GM12878 (cell line): Measurements from ENCODE around the gene PKP4. TPM values are rescaled to one million over a fixed set of nuclear protein-coding genes. Genes with fewer than 3 reads are reported as not detected.

ENCODE experiments used
- ATAC-seq: fragments of 200-7000 bp; cut with Tn5 transposase; 3 replicates; pipeline ENCODE4 v1.9.1; 2020; ENCODE audit warnings: mild to moderate bottlenecking, moderate library complexity
- BruUV-seq: library from RNA; stranded (reverse); fragments of 400-500 nt; replicated peaks from 2 replicates; lab custom pipeline; 2021; lab: Mats Ljungman, UMichigan
- CTCF ChIA-PET: fragments of 300-600 bp; sonication (Branson Sonifier 250); formaldehyde crosslinking; extraction: SDS; loops from one replicate; lab custom pipeline; 2021; ENCODE audit warnings: inconsistent platforms; lab: Yijun Ruan, JAX
- POLR2A ChIA-PET: fragments of 350-600 bp; formaldehyde crosslinking; extraction: SDS; loops from one replicate; lab custom pipeline; 2021; ENCODE audit warnings: inconsistent platforms; lab: Charles Lee
- RAD21 ChIA-PET: fragments of 300-600 bp; sonication (Branson Sonifier 250); formaldehyde crosslinking; loops from one replicate; lab custom pipeline; 2023; ENCODE audit warnings: antibody characterized with exemption; ENCODE audit not compliant: unreplicated experiment; lab: Charles Lee
- SMC1A ChIA-PET: fragments of 300-600 bp; sonication (Branson Sonifier 250); formaldehyde crosslinking; loops from one replicate; lab custom pipeline; 2023; ENCODE audit not compliant: unreplicated experiment, uncharacterized antibody; lab: Charles Lee
- DNase-seq: peaks from one replicate; pipeline ENCODE4 v3.0.0-alpha.2; 2011; ENCODE audit warnings: low read depth, low spot score
- FAIRE-seq: peaks from 3 replicates; lab custom pipeline; 2011; peaks lifted over from hg19 to GRCh38; lab: Jason Lieb, UNC
- H2AFZ ChIP-seq: 2 replicates; pipeline ENCODE4 v1.6.0; 2011; ENCODE audit warnings: low read depth, low read length, control low read depth; ENCODE audit not compliant: control insufficient read depth
- H3K27ac ChIP-seq: 2 replicates; pipeline ENCODE4 v1.5.1; 2011; ENCODE audit warnings: control low read depth; ENCODE audit not compliant: control insufficient read depth, insufficient read depth
- H3K27me3 ChIP-seq, 2 experiments: replicated peaks in 1 of 2; 2 replicates each; pipeline versions ENCODE4 v1.6.0 to v1.6.1; 2011; ENCODE audit warnings: low read length in 1 of 2; ENCODE audit not compliant: control insufficient read depth in 2 of 2, insufficient read depth in 2 of 2
- H3K36me3 ChIP-seq, 2 experiments: 2 replicates each; pipeline ENCODE4 v1.5.1; 2011; ENCODE audit warnings: low read length in 1 of 2; ENCODE audit not compliant: control insufficient read depth in 2 of 2, insufficient read depth in 2 of 2
- H3K4me1 ChIP-seq: 2 replicates; pipeline ENCODE4 v1.6.1; 2011; ENCODE audit warnings: mild to moderate bottlenecking, low read length, moderate library complexity, mixed read lengths; ENCODE audit not compliant: control insufficient read depth, insufficient read depth
- H3K4me2 ChIP-seq: 2 replicates; pipeline ENCODE4 v1.6.0; 2011; ENCODE audit warnings: control low read depth; ENCODE audit not compliant: control insufficient read depth, insufficient read depth
- H3K4me3 ChIP-seq: fragments of 200-600 bp; sonication (generic); 2 replicates; pipeline ENCODE4 v1.5.1; 2016
- H3K79me2 ChIP-seq: 2 replicates; pipeline ENCODE4 v1.6.0; 2011; ENCODE audit warnings: low read length; ENCODE audit not compliant: control insufficient read depth, insufficient read depth
- H3K9ac ChIP-seq: 2 replicates; pipeline ENCODE4 v1.8.0; 2011; ENCODE audit warnings: low read length, control low read depth, mixed read lengths; ENCODE audit not compliant: control insufficient read depth, insufficient read depth
- H3K9me3 ChIP-seq: replicated peaks from 3 replicates; pipeline ENCODE4 v1.5.1; 2011; ENCODE audit warnings: mild to moderate bottlenecking, low read length; ENCODE audit not compliant: control insufficient read depth, insufficient read depth
- H4K20me1 ChIP-seq: 2 replicates; pipeline ENCODE4 v1.6.0; 2011; ENCODE audit not compliant: control insufficient read depth, insufficient read depth
- ATF7 ChIP-seq: fragments of 450-650 bp; IDR thresholded peaks from 2 replicates; pipeline ENCODE4 v1.6.1; 2016; ENCODE audit warnings: low read depth, mild to moderate bottlenecking
- BACH1 ChIP-seq: fragments of 450-650 bp; IDR thresholded peaks from 2 replicates; pipeline ENCODE4 v1.6.1; 2017; ENCODE audit warnings: mild to moderate bottlenecking, borderline replicate concordance
- E2F8 ChIP-seq: fragments of 450-650 bp; IDR thresholded peaks from 2 replicates; pipeline ENCODE4 v1.6.1; 2018; ENCODE audit warnings: mild to moderate bottlenecking, low read depth, moderate library complexity; ENCODE audit not compliant: partially characterized antibody
- GATAD2B ChIP-seq: fragments of 450-650 bp; conservative IDR thresholded peaks from 2 replicates; pipeline ENCODE4 v1.6.1; 2017; ENCODE audit warnings: low read depth, mild to moderate bottlenecking, moderate library complexity
- KAT2A ChIP-seq: conservative IDR thresholded peaks from 2 replicates; pipeline ENCODE4 v1.6.1; 2011; ENCODE audit warnings: low read depth, low read length; ENCODE audit not compliant: control insufficient read depth
- MEF2A ChIP-seq: IDR thresholded peaks from 2 replicates; pipeline ENCODE4 v1.6.1; 2011; ENCODE audit warnings: low read depth, mild to moderate bottlenecking, low read length, moderate library complexity; ENCODE audit not compliant: insufficient read depth
- POLR2AphosphoS2 ChIP-seq: IDR thresholded peaks from 2 replicates; pipeline ENCODE4 v1.6.1; 2011; ENCODE audit warnings: low read depth, mild to moderate bottlenecking, low read length, improper control_type of control experiment, moderate library complexity
- RAD21 ChIP-seq: IDR thresholded peaks from 2 replicates; pipeline ENCODE4 v1.6.1; 2011; ENCODE audit warnings: mild to moderate bottlenecking, low read depth, low read length, moderate library complexity; ENCODE audit not compliant: insufficient read depth
- SPI1 ChIP-seq: IDR thresholded peaks from 2 replicates; pipeline ENCODE4 v1.6.1; 2011; ENCODE audit warnings: low read depth, mild to moderate bottlenecking, low read length, moderate library complexity, borderline replicate concordance; ENCODE audit not compliant: insufficient read depth
- TCF7 ChIP-seq: IDR thresholded peaks from 2 replicates; pipeline ENCODE4 v1.6.1; 2014; ENCODE audit warnings: antibody characterized with exemption, borderline replicate concordance
- WGBS: methylation state at CpG from one replicate; pipeline ENCODE4 v1.1.6; 2016; ENCODE audit warnings: low lambda C conversion rate; ENCODE audit not compliant: insufficient replicate concordance, insufficient coverage; ENCODE audit errors: missing lambda C conversion rate; 5-methylcytosine and 5-hydroxymethylcytosine counted together
- in situ Hi-C: fragments of 300-500 bp; cut with MboI; formaldehyde crosslinking; loops from 9 replicates; pipeline ENCODE4 v1.14.3; 2018; ENCODE audit warnings: mixed read lengths
- intact Hi-C: fragments of 100-400 bp; cut with micrococcal nuclease; formaldehyde crosslinking; loops from one replicate; pipeline ENCODE4 v1.14.2; 2022; ENCODE audit not compliant: unreplicated experiment
- polyA plus RNA-seq, 11 experiments: library from polyadenylated mRNA; depleted of rRNA in 4 of 11; unstranded in 6 of 11; stranded (reverse) in 5 of 11; fragments of >200 nt; fragmentation: Nextera tagmentation in 4 of 11; fragmentation: Illumina TruSeq in 1 of 11; extraction: Ambion mirVana in 4 of 11; extraction: Trizol in 1 of 11; gene quantifications; 1 replicate in 1 of 11; 2 replicates in 10 of 11; pipeline versions ENCODE4 v1.2.1 to v1.2.3, GENCODE V29; 2011 to 2016; ENCODE audit warnings: inconsistent platforms in 2 of 11, missing spikeins in 2 of 11, low read depth in 1 of 11
- total RNA-seq, 4 experiments: library from RNA; depleted of rRNA in 3 of 4; stranded (reverse); fragments of >200 nt in 3 of 4; fragmentation: Illumina TruSeq in 1 of 4; extraction: Trizol in 1 of 4; gene quantifications; 2 replicates each; pipeline versions ENCODE4 v1.2.1 to v1.2.3, GENCODE V29; 2013 to 2021
- TF ChIP-seq, protein P1 (sequence below): IDR thresholded peaks from 2 replicates; pipeline ENCODE4 v1.6.1; 2011; ENCODE audit warnings: borderline replicate concordance, low read depth, mild to moderate bottlenecking, moderate library complexity, mixed read lengths, low read length; ENCODE audit not compliant: insufficient read depth; ENCODE audit errors: extremely low read length

PKP4 gene
- total and polyA plus RNA-seq, 10 of the 15 experiments (the other 5 are each of a cell fraction or from before 2014, with no cell fraction given): 4.8 to 35.8 (median 17.7) TPM

GRCh38 chr2:158603205-158603604 is 146.5 kb downstream of the PKP4 start:
- Histone ChIP-seq H3K4me1 (no peaks in the 10 kb centered on the region), H4K20me1 (no peaks in the 10 kb centered on the region), H3K9ac (no peak overlapping the region), H3K4me2 (no peak overlapping the region), H3K79me2 (no peaks in the 10 kb centered on the region), H3K27me3 (no peaks in the 10 kb centered on the region), H2AFZ (no peak overlapping the region), H3K36me3 (no peaks in the 10 kb centered on the region), H3K27ac (no peak overlapping the region), H3K9me3 (no peaks in the 10 kb centered on the region), H3K4me3 (no peak overlapping the region)
- DNase-seq (no peak), FAIRE-seq (no peak), ATAC-seq (no peak)
- intact Hi-C loops (no loop called here), in situ Hi-C loops (no loop called here)
- TF ChIP-seq GATAD2B (no peak), SPI1 (no peak), ATF7 (no peak), BACH1 (no peak), E2F8 (no peak), POLR2AphosphoS2 (no peak), KAT2A (no peak), TCF7 (no peak), MEF2A (no peak), RAD21 (no peak)
- TF ChIP-seq, protein P1, sequence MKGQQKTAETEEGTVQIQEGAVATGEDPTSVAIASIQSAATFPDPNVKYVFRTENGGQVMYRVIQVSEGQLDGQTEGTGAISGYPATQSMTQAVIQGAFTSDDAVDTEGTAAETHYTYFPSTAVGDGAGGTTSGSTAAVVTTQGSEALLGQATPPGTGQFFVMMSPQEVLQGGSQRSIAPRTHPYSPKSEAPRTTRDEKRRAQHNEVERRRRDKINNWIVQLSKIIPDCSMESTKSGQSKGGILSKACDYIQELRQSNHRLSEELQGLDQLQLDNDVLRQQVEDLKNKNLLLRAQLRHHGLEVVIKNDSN: no peak
- ChIA-PET RAD21 (interaction anchor here (1.4 kb wide), 1 partner anchor 579 kb away, joined by 4 read pairs; no protein-coding TSS in a partner anchor), SMC1A (interaction anchor here (1.0 kb wide), 1 partner anchor 50 kb away, joined by 3 read pairs; no protein-coding TSS in a partner anchor), POLR2A (no interaction called here), CTCF (interaction anchor here (1.2 kb wide), 1 partner anchor 10 kb away, joined by 5 read pairs; no protein-coding TSS in a partner anchor)
- BruUV-seq: no TSS peak
- 96% methylated on average over 3 of the region's 3 CpGs for WGBS
